Coronary artery (tissue), 2 donors: ENCODE data around the gene VAPB.

Source experiments
- DNase-seq: peaks from one replicate; pipeline ENCODE4 v3.0.0-alpha.2; 2017; ENCODE audit warnings: low spot score
- H3K27ac ChIP-seq, 2 donors: fragments of 200-600 bp; sonication (generic); one replicate each; pipeline ENCODE4 v1.5.1; 2016 to 2019
- H3K4me3 ChIP-seq: fragments of 200-600 bp; sonication (generic); 2 replicates; pipeline ENCODE4 v1.5.1; 2016; ENCODE audit warnings: mild to moderate bottlenecking, moderate library complexity
- CTCF ChIP-seq: fragments of 200-600 bp; sonication (generic); IDR thresholded peaks from one replicate; pipeline ENCODE4 v1.5.1; 2019; ENCODE audit warnings: antibody characterized with exemption

VAPB gene

GRCh38 chr20:58352468-58352867 is 36.6 kb upstream of the VAPB start:
- no peak overlapping the region for H3K27ac ChIP-seq
- DNase-seq, result no peak
- no peak for TF ChIP-seq CTCF

GRCh38 chr20:58359441-58359840 is 29.6 kb upstream of the VAPB start:
- H3K27ac ChIP-seq, result no peak overlapping the region
- no peak for TF ChIP-seq CTCF
- H3K4me3 ChIP-seq, result no peak overlapping the region
- DNase-seq, result no peak

More at GRCh38 chr20:58352468-58352867, 36.6 kb upstream of the VAPB start:
- no peak overlapping the region for H3K4me3 ChIP-seq

GRCh38 chr20:58360936-58361335 is 28.1 kb upstream of the VAPB start:
- Histone ChIP-seq H3K27ac (no peak overlapping the region), H3K4me3 (no peak overlapping the region)
- DNase-seq, result no peak
- no peak for TF ChIP-seq CTCF

- TF ChIP-seq CTCF, result no peak
- Histone ChIP-seq H3K27ac (no peak overlapping the region), H3K4me3 (no peak overlapping the region)
- no peak for DNase-seq
Measured at GRCh38 chr20:58361481-58362205, 27.4 kb upstream of the VAPB start.

GRCh38 chr20:58362206-58362516 is 26.9 kb upstream of the VAPB start:
- no peak for DNase-seq
- Histone ChIP-seq H3K4me3 (no peak overlapping the region), H3K27ac (no peak overlapping the region)
- no peak for TF ChIP-seq CTCF

GRCh38 chr20:58362970-58363369 is 26.1 kb upstream of the VAPB start:
- no peak for TF ChIP-seq CTCF
- H3K27ac ChIP-seq, result no peak overlapping the region
- no peak for DNase-seq
- no peak overlapping the region for H3K4me3 ChIP-seq

- H3K4me3 ChIP-seq, result no peak overlapping the region
- no peak for DNase-seq
- H3K27ac ChIP-seq, result no peak overlapping the region
- TF ChIP-seq CTCF, result no peak
Measured at GRCh38 chr20:58366866-58367265, 22.2 kb upstream of the VAPB start.
